Neutrophil (primary cell): ENCODE data around the gene SHKBP1.

Experiments
- H3K27ac ChIP-seq: fragments of 200-600 bp; sonication (generic); 2 replicates; pipeline ENCODE4 v1.5.1; 2016; ENCODE audit warnings: mild to moderate bottlenecking, moderate library complexity
- H3K27me3 ChIP-seq: fragments of 200-600 bp; sonication (generic); 2 replicates; pipeline ENCODE4 v1.6.0; 2016; ENCODE audit warnings: mild to moderate bottlenecking
- H3K36me3 ChIP-seq: fragments of 200-600 bp; sonication (generic); 2 replicates; pipeline ENCODE4 v1.5.1; 2017
- H3K4me1 ChIP-seq, 2 experiments: fragments of 200-600 bp in 1 of 2; sonication (generic) in 1 of 2; 1 replicate in 1 of 2; 2 replicates in 1 of 2; pipeline versions ENCODE4 v1.5.1 to v1.6.1; 2013 to 2016; ENCODE audit warnings: low read depth in 1 of 2, low read length in 1 of 2, mild to moderate bottlenecking in 1 of 2, moderate library complexity in 1 of 2; ENCODE audit not compliant: control insufficient read depth in 1 of 2, insufficient read depth in 1 of 2
- H3K4me3 ChIP-seq, 2 experiments: fragments of 200-600 bp in 1 of 2; sonication (generic) in 1 of 2; 1 replicate in 1 of 2; 2 replicates in 1 of 2; pipeline ENCODE4 v1.5.1; 2013 to 2016; ENCODE audit warnings: low read depth in 1 of 2, low read length in 1 of 2, mild to moderate bottlenecking in 1 of 2, moderate library complexity in 1 of 2
- H3K9me3 ChIP-seq: fragments of 200-600 bp; sonication (generic); 2 replicates; pipeline ENCODE4 v1.5.1; 2016
- TF ChIP-seq, protein P1 (sequence below): fragments of 200-600 bp; sonication (generic); IDR thresholded peaks from 2 replicates; pipeline ENCODE4 v1.5.1; 2016; ENCODE audit warnings: antibody characterized with exemption

The SHKBP1 gene

DNA sequence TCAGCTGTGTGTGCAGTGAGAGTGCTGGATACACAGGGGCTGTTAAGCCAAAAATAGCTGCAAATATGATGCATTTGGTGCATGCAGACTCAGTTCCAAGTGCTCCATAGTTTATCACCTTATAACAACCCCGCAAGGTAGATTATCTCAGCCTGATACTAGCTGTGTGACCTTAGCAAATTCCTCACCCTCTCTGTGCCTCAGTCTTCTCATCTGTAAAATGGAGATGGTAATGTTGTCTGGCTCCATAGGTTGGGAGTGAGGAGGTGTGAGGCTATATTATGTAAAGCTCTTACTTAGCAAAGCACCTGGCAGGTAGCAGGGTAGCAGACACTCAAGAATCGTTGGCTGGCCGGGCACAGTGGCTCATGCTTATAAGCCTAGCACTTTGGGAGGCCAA is 23.8 kb upstream of the SHKBP1 start:
- TF ChIP-seq, protein P1, sequence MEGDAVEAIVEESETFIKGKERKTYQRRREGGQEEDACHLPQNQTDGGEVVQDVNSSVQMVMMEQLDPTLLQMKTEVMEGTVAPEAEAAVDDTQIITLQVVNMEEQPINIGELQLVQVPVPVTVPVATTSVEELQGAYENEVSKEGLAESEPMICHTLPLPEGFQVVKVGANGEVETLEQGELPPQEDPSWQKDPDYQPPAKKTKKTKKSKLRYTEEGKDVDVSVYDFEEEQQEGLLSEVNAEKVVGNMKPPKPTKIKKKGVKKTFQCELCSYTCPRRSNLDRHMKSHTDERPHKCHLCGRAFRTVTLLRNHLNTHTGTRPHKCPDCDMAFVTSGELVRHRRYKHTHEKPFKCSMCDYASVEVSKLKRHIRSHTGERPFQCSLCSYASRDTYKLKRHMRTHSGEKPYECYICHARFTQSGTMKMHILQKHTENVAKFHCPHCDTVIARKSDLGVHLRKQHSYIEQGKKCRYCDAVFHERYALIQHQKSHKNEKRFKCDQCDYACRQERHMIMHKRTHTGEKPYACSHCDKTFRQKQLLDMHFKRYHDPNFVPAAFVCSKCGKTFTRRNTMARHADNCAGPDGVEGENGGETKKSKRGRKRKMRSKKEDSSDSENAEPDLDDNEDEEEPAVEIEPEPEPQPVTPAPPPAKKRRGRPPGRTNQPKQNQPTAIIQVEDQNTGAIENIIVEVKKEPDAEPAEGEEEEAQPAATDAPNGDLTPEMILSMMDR, result no peak
- Histone ChIP-seq H3K27ac (no peak overlapping the region), H3K4me1 (no peaks in the 10 kb centered on the region), H3K36me3 (no peaks in the 10 kb centered on the region), H3K4me3 (no peak overlapping the region), H3K9me3 (no peaks in the 10 kb centered on the region), H3K27me3 (peaks cover 94% of the 10 kb centered on the region)

GRCh38 chr19:40553885-40554857 is 22.5 kb upstream of the SHKBP1 start:
- no peaks in the 10 kb centered on the region for H3K9me3 ChIP-seq
- TF ChIP-seq, protein P1, result no peak
- H3K27me3 ChIP-seq, result peaks cover 81% of the 10 kb centered on the region
- no peaks in the 10 kb centered on the region for H3K36me3 ChIP-seq
- no peaks in the 10 kb centered on the region for H3K4me1 ChIP-seq
- H3K4me3 ChIP-seq, result no peak overlapping the region
- H3K27ac ChIP-seq, result no peak overlapping the region

- H3K4me3 ChIP-seq, result no peak overlapping the region
- H3K27ac ChIP-seq, result no peak overlapping the region
- H3K36me3 ChIP-seq, result no peaks in the 10 kb centered on the region
- TF ChIP-seq, protein P1, result no peak
- no peaks in the 10 kb centered on the region for H3K4me1 ChIP-seq
- H3K9me3 ChIP-seq, result no peaks in the 10 kb centered on the region
- H3K27me3 ChIP-seq, result peaks cover 80% of the 10 kb centered on the region
Observed at GRCh38 chr19:40555978-40556689, 20.5 kb upstream of the SHKBP1 start.

DNA sequence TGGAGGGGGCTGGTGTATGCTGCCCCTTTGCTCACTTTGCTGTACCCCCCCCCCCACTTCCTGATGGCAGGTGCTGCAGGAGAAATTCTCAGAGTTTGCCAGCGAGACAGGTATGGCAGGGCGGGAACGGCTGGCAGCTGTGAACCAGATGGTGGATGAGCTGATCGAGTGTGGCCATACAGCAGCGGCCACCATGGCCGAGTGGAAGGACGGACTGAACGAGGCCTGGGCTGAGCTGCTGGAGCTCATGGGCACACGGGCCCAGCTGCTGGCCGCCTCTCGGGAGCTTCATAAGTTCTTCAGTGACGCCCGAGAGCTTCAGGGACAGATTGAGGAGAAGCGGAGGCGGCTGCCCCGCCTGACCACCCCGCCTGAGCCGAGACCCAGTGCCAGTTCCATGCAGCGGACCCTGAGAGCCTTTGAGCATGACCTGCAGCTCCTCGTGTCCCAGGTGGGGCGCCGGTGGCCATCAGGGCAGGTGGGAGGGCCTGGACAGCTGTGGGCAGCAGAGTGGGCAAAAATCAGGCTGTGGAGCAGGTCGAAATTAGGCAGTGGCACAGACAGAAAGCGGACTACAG is 19.6 kb upstream of the SHKBP1 start:
- Histone ChIP-seq H3K27me3 (peaks cover 81% of the 10 kb centered on the region), H3K4me3 (no peak overlapping the region), H3K27ac (no peak overlapping the region), H3K4me1 (no peaks in the 10 kb centered on the region), H3K36me3 (no peaks in the 10 kb centered on the region), H3K9me3 (no peaks in the 10 kb centered on the region)
- TF ChIP-seq, protein P1, result no peak

- Histone ChIP-seq H3K27me3 (peaks cover 78% of the 10 kb centered on the region), H3K27ac (no peak overlapping the region), H3K4me3 (no peak overlapping the region), H3K36me3 (no peaks in the 10 kb centered on the region), H3K4me1 (no peaks in the 10 kb centered on the region), H3K9me3 (no peaks in the 10 kb centered on the region)
- TF ChIP-seq, protein P1, result no peak
Observed at GRCh38 chr19:40559394-40559793, 17.3 kb upstream of the SHKBP1 start.
